ENCODE results near the gene STIL.

STIL gene

GRCh38 chr1:47235241-47235681 lies 78.7 kb downstream of the STIL start:
- DNase-seq (ENCODE audit: low spot score), result no peak

GRCh38 chr1:47233186-47233585 lies 80.8 kb downstream of the STIL start:
- DNase-seq (ENCODE audit: low spot score), result no peak

GRCh38 chr1:47232187-47232874 lies 81.6 kb downstream of the STIL start, which contains the start of gene TAL1:
Gene TAL1 (minus strand): TSS chr1:47232225. CDS start chr1:47225888, 6,337 bp downstream.
- no peak for DNase-seq (ENCODE audit: low spot score)

- no peak for DNase-seq (ENCODE audit: low spot score)
Observed at GRCh38 chr1:47231301-47232186, 82.4 kb downstream of the STIL start.

GRCh38 chr1:47230692-47231300 lies 83.2 kb downstream of the STIL start:
- DNase-seq (ENCODE audit: low spot score), result no peak

- DNase-seq (ENCODE audit: low spot score), result no peak
Observed at GRCh38 chr1:47229886-47230691, 83.9 kb downstream of the STIL start.

GRCh38 chr1:47229031-47229885 lies 84.7 kb downstream of the STIL start:
- DNase-seq (ENCODE audit: low spot score), result no peak

GRCh38 chr1:47228644-47229030 lies 85.3 kb downstream of the STIL start:
- DNase-seq (ENCODE audit: low spot score), result no peak

GRCh38 chr1:47227341-47228232 lies 86.4 kb downstream of the STIL start:
- no peak for DNase-seq (ENCODE audit: low spot score)

- no peak for DNase-seq (ENCODE audit: low spot score)
Observed at GRCh38 chr1:47226839-47227215, 87.1 kb downstream of the STIL start.

- DNase-seq (ENCODE audit: low spot score), result no peak
Observed at GRCh38 chr1:47226121-47226838, 87.7 kb downstream of the STIL start.

- no peak for DNase-seq (ENCODE audit: low spot score)
Observed at GRCh38 chr1:47225430-47226100, 88.4 kb downstream of the STIL start.

- DNase-seq (ENCODE audit: low spot score), result no peak
Observed at GRCh38 chr1:47224676-47225399, 89.1 kb downstream of the STIL start.

GRCh38 chr1:47223921-47224675 lies 89.8 kb downstream of the STIL start:
- DNase-seq (ENCODE audit: low spot score), result no peak

- DNase-seq (ENCODE audit: low spot score), result no peak
Observed at GRCh38 chr1:47223174-47223920, 90.6 kb downstream of the STIL start.

- DNase-seq (ENCODE audit: low spot score), result no peak
Observed at GRCh38 chr1:47222476-47222875, 91.5 kb downstream of the STIL start.

Data from kidney capillary endothelial cell (primary cell).